ENCODE results near the gene CHSY3. TPM values are rescaled to one million over a fixed set of nuclear protein-coding genes. Genes with fewer than 3 reads are reported as not detected.

The CHSY3 gene
- total and polyA plus RNA-seq, 7 donors: 0.33 to 2.9 (median 0.67) TPM

DNA sequence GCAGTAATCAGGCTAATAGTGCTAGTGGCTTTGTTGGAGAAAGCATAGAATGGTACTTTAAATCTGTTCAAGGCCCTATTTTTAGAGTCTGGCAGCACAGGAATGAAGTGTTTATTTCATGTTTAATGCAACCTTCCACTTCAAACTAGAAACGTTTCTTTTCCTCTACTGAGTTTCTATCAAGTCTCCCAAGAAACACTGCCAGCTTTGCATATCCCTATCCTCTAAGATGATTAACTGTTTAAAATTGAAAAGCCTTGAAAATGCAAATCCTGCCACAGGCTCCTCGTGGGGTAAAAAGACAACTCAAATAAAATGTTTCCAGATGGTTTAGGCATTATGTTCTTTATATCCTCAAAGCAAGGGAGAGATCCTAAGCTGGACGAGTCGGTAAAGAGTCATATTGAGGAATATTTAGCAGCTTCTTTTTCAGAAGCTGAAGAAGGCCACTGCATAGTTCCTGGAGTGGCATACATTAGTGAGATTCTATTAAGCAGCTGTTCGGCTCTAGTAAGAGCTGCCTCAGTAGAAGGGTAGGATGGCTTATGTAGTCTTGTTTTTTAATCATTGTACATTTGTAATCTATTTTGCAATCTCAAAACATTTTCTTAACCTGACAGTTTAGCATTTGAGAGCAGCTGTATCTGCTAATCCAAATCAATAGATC, 251.2 kb downstream of the CHSY3 start:
- TF ChIP-seq, protein P1, sequence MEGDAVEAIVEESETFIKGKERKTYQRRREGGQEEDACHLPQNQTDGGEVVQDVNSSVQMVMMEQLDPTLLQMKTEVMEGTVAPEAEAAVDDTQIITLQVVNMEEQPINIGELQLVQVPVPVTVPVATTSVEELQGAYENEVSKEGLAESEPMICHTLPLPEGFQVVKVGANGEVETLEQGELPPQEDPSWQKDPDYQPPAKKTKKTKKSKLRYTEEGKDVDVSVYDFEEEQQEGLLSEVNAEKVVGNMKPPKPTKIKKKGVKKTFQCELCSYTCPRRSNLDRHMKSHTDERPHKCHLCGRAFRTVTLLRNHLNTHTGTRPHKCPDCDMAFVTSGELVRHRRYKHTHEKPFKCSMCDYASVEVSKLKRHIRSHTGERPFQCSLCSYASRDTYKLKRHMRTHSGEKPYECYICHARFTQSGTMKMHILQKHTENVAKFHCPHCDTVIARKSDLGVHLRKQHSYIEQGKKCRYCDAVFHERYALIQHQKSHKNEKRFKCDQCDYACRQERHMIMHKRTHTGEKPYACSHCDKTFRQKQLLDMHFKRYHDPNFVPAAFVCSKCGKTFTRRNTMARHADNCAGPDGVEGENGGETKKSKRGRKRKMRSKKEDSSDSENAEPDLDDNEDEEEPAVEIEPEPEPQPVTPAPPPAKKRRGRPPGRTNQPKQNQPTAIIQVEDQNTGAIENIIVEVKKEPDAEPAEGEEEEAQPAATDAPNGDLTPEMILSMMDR (IDR thresholded peaks at IDR 0.05): no peak
- Histone ChIP-seq H3K9me3 (no peaks in the 10 kb centered on the region), H3K36me3 (ENCODE audit: insufficient read depth in 1 of 2, low read depth in 1 of 2) (no peaks in the 10 kb centered on the region), H3K27me3 (ENCODE audit: insufficient read depth in 3 of 3, low read length in 2 of 3) (no peaks in the 10 kb centered on the region), H3K4me1 (no peaks in the 10 kb centered on the region), H3K27ac (no peak overlapping the region), H3K4me3 (no peak overlapping the region)
- ATAC-seq (no peak), DNase-seq (no peak)
- 16 to 27% (median 16%) methylated on average over 5 of the region's 5 CpGs for WGBS, 3 donors
- intact Hi-C loops (cut with DNase I): no loop called here

DNA sequence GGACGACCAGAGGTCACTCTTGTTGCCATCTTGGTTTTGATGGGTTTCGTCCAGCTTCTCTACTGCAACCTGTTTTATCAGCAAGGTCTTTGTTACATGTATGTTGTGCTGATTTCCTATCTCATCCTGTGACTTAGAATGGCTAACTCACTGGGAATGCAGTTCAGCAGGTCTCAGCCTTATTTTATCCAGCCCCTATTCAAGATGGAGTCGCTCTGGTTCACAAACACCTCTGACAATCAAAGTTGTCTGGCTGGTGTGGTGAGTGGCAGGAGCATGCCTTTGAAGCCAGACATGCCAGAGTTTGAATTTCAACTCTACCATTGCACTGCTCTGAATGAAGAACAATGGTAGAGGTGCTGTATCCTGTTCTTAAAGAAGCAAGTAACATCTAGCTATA, 253.8 kb downstream of the CHSY3 start:
- TF ChIP-seq, protein P1 (IDR thresholded peaks at IDR 0.05): no peak
- ATAC-seq: no peak
- WGBS, 3 donors: 77 to 87% (median 86%) methylated on average over 3 of the region's 3 CpGs
- H3K27ac ChIP-seq: no peak overlapping the region
- H3K27me3 ChIP-seq (ENCODE audit: insufficient read depth in 3 of 3, low read length in 2 of 3): no peaks in the 10 kb centered on the region
- intact Hi-C loops (cut with DNase I): no loop called here
- H3K9me3 ChIP-seq: no peaks in the 10 kb centered on the region
- H3K4me1 ChIP-seq: no peaks in the 10 kb centered on the region
- no peak overlapping the region for H3K4me3 ChIP-seq
- DNase-seq: no peak
- H3K36me3 ChIP-seq (ENCODE audit: insufficient read depth in 1 of 2, low read depth in 1 of 2): no peaks in the 10 kb centered on the region

DNA sequence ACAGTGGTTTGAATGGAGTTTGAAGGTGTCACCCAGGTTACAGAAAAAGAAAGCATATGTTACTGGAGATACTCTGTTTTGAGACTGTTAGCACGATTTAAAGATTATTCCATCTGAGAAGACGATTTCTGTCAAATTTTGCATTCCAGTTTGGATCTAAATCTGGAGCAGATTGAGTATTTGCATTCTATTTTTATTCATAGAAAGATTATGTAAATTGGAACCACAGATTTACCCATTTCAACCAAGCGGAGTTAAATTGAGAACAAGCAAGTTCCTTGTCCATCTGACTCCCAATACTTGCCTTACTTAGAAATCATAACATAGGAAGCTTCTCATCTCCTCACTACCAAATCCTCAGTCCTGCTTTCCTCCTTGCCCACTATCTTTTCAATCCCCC, 255.7 kb downstream of the CHSY3 start:
- 86 to 90% (median 89%) methylated on average over 3 of the region's 3 CpGs for WGBS, 3 donors
- ATAC-seq (no peak), DNase-seq (no peak)
- Histone ChIP-seq H3K27me3 (ENCODE audit: insufficient read depth in 3 of 3, low read length in 2 of 3) (no peaks in the 10 kb centered on the region), H3K4me1 (no peaks in the 10 kb centered on the region), H3K27ac (no peak overlapping the region), H3K9me3 (no peaks in the 10 kb centered on the region), H3K4me3 (no peak overlapping the region), H3K36me3 (ENCODE audit: insufficient read depth in 1 of 2, low read depth in 1 of 2) (no peaks in the 10 kb centered on the region)
- intact Hi-C loops (cut with DNase I): no loop called here
- TF ChIP-seq, protein P1 (IDR thresholded peaks at IDR 0.05): no peak

GRCh38 chr5:130164966-130165365, 260.7 kb downstream of the CHSY3 start:
- TF ChIP-seq, protein P1 (IDR thresholded peaks at IDR 0.05): no peak
- ATAC-seq: no peak
- H3K9me3 ChIP-seq: no peaks in the 10 kb centered on the region
- intact Hi-C loops (cut with DNase I): no loop called here
- no peaks in the 10 kb centered on the region for H3K27me3 ChIP-seq (ENCODE audit: insufficient read depth in 3 of 3, low read length in 2 of 3)
- no peaks in the 10 kb centered on the region for H3K4me1 ChIP-seq
- DNase-seq: no peak
- H3K4me3 ChIP-seq: no peak overlapping the region
- H3K36me3 ChIP-seq (ENCODE audit: insufficient read depth in 1 of 2, low read depth in 1 of 2): no peaks in the 10 kb centered on the region
- 67 to 72% (median 68%) methylated on average over 3 of the region's 3 CpGs for WGBS, 3 donors
- H3K27ac ChIP-seq: no peak overlapping the region
